GM12891 (cell line): ENCODE results near the gene SDE2.
"Not testable (repeated sequence)": the region's sequence is repeated elsewhere in the genome, so short reads cannot be mapped to it uniquely, and the experiment has no call there.

ENCODE experiments used
- PAX5 ChIP-seq: IDR thresholded peaks from 2 replicates; pipeline ENCODE4 v1.6.1; 2011; ENCODE audit warnings: low read length, moderate library complexity, mild to moderate bottlenecking; ENCODE audit not compliant: insufficient read depth, severe bottlenecking
- POLR2A ChIP-seq: IDR thresholded peaks from 2 replicates; pipeline ENCODE4 v1.6.1; 2011; ENCODE audit warnings: low read depth, low read length, control low read depth
- POLR2AphosphoS5 ChIP-seq: IDR thresholded peaks from 2 replicates; pipeline ENCODE4 v1.6.1; 2011; ENCODE audit warnings: low read depth, low read length, control low read depth
- POU2F2 ChIP-seq: IDR thresholded peaks from 2 replicates; pipeline ENCODE4 v1.6.1; 2011; ENCODE audit warnings: low read depth, mild to moderate bottlenecking, control low read depth, low read length, moderate library complexity
- SPI1 ChIP-seq: IDR thresholded peaks from 2 replicates; pipeline ENCODE4 v1.6.1; 2011; ENCODE audit warnings: low read depth, low read length, control low read depth
- TAF1 ChIP-seq: IDR thresholded peaks from 2 replicates; pipeline ENCODE4 v1.6.1; 2011; ENCODE audit warnings: low read depth, low read length, control low read depth

DNA sequence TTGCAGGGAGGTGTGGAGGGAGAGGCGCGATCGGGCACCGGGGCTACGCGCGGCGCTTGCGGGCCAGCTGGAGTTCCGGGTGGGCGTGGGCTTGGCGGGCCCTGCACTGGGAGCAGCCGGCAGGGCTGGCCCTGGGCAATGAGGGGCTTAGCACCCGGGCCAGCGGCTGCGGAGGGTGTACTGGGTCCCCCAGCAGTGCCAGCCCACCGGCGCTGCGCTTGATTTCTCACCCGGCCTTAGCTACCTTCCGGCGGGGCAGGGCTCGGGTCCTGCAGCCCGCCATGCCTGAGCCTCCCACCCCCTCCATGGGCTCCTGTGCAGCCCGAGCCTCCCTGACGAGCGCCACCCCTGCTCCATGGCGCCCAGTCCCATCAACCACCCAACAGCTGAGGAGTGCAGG lies 29.4 kb downstream of the SDE2 start:
- TF ChIP-seq POLR2AphosphoS5, POLR2A, TAF1, SPI1, POU2F2, PAX5: not testable (repeated sequence)
